Stimulated activated naive CD8-positive, alpha-beta T cell treated with anti-CD3 and anti-CD28 coated beads, Interleukin-15, Interleukin-2, amounts not matched to agents 100 U/mL and 50 U/mL, for 24 hours (primary cell): ENCODE data around the gene ZNF324.
"Not testable (repeated sequence)": the region's sequence is repeated elsewhere in the genome, so short reads cannot be mapped to it uniquely, and the experiment has no call there.

Experiments
- ATAC-seq: fragments of 150-1000 bp; cut with Tn5 transposase; one replicate; pipeline ENCODE4 v1.10.0; 2021
- DNase-seq: peaks from one replicate; pipeline ENCODE4 v3.0.0; 2021

The ZNF324 gene

GRCh38 chr19:58471736-58472135, 4.9 kb downstream of the ZNF324 start:
- ATAC-seq: no peak
- no peak for DNase-seq

- no peak for DNase-seq
- ATAC-seq: no peak
These were observed 6.9 kb downstream of the ZNF324 start for GRCh38 chr19:58473775-58474174.

GRCh38 chr19:58474291-58474996, 7.6 kb downstream of the ZNF324 start:
- ATAC-seq (no peak), DNase-seq (no peak)

DNA sequence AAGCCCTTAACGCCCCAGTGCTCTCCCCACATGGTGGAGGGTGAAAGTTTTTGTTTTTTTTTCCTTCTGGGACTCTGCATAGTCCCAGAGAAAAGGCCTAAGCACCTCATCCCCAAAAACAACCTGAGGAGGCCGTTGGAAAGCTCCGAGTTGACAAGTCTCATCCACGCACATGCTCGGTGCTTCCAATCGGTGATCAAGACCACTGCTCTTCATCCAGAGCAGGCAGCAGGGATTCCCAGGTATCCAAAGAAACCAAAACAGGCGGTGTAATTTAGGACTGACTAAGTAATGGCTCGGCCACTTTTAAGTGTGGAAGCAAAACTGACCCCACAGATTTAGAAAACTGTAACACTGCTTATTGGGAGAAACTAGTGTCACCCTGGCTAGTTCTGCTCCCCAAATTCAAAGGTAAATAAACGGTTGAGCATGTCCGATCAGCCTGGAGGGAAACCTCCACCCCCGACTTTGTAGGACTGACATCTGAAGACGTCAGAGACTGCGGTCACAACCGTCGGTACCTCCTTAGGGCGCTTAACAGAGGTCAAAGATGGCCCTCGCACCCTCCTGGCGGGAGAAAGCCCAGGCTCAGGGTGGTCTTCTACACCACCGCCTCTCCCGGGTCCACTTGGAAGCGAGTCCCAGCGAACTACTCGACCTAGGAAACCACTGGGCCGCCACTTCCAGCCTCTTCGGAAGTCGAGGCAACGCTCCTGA, 8.3 kb downstream of the ZNF324 start:
- DNase-seq (no peak), ATAC-seq (peak; percentile 7)

DNA sequence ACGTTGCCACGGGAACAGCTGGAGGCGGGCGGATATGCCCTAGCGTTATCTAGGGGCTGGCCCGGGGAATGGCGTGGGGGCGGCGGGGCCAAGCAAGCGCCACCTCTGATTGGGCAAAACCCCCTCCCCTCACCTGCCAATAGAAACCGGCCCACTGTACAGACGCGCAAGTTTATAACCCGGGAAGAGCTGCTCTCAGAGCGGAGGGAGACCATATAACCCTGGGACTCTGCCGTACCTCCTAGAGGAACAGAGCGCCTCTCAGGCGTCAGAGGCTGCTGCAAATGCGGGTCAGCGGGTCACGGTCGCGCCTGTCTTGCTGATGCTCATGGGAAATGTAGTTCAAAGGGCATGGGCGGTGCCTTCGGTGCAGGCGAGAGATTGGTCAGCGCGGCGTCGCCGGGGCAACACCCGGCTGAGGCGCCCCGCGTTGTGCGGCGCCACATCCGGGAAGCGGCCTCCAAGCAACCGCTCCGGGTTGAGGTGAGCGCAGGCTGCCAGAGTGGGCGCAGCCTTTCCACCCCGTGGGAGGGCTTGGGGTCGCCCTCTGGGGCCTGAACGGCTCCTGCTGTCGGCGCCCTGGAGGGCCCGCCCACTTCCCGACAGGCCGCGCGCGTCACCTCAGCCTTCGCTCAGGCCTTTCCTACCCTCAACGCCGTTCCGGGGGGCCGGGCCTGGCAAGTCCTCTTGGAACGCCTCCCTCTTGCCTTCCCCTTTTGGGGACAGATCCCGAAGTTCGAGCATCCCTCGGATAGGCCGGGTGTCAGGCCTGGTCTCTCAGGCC, 9.0 kb downstream of the ZNF324 start, which contains the start of gene ZNF446:
ZNF446 (plus strand) TSS at position 639 of the 784 bp plus-strand sequence. CDS start 867 bp downstream, outside the sequence.
- DNase-seq (peak; percentile 95), ATAC-seq (peak; percentile 88)

GRCh38 chr19:58476498-58477015, 9.7 kb downstream of the ZNF324 start:
- ATAC-seq: no peak
- peak; percentile 42 for DNase-seq

DNA sequence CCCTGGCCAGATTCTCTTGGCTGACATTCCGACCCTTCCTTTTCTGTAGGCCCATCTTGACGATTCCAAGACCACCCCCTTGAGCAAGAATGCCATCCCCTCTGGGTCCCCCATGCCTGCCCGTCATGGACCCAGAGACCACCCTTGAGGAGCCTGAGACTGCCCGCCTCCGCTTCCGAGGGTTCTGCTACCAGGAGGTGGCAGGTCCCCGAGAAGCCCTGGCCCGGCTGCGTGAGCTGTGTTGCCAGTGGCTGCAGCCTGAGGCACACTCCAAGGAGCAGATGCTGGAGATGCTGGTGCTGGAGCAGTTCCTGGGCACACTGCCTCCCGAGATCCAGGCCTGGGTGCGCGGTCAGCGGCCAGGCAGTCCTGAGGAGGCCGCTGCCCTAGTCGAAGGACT, 10.2 kb downstream of the ZNF324 start:
- no peak for DNase-seq

GRCh38 chr19:58477871-58478270, 11.0 kb downstream of the ZNF324 start:
- DNase-seq: no peak
- no peak for ATAC-seq

More for the DNA sequence above, 10.2 kb downstream of the ZNF324 start:
- no peak for ATAC-seq

GRCh38 chr19:58479303-58479702, 12.4 kb downstream of the ZNF324 start:
- DNase-seq (no peak), ATAC-seq (no peak)

DNA sequence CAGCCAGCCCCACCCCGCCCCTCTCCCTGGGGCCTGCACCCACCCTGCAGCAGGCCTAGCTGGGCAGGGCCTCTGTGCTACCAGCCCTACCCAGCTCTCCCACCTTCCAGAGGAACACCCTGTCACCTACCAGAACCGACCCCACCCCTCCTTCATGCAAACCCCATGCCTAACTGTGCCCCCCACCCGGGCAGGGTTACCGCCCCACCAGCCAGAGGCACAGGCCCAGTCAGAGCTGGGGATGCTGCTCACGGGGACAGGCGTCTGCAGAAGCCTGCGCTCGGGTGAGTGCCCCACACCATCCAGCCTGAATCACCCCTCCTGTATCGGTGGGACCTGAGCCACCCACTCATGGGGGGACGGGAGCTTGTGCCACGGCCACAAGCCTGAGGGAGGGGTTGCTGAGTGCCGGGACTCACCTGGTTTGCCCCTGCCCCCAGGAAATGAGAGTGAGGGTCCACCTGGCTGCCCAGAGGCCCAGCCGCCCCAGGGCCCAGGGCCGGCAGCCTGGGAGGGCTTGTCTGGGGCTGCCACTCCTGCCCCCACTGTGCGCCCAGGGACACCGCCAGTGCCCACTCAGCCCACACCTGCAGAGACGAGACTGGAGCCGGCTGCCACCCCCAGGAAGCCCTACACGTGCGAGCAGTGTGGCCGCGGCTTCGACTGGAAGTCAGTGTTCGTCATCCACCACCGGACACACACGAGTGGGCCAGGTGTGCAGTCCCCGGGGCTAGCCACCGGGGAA, 13.0 kb downstream of the ZNF324 start:
- DNase-seq: no peak
- no peak for ATAC-seq

- DNase-seq (no peak), ATAC-seq (no peak)
These were observed 13.6 kb downstream of the ZNF324 start for GRCh38 chr19:58480481-58480830.

GRCh38 chr19:58480831-58481230, 14.0 kb downstream of the ZNF324 start:
- ATAC-seq: no peak

GRCh38 chr19:58482372-58482771, 15.5 kb downstream of the ZNF324 start:
- ATAC-seq: no peak
- DNase-seq: no peak

More at GRCh38 chr19:58480831-58481230, 14.0 kb downstream of the ZNF324 start:
- DNase-seq: no peak

DNA sequence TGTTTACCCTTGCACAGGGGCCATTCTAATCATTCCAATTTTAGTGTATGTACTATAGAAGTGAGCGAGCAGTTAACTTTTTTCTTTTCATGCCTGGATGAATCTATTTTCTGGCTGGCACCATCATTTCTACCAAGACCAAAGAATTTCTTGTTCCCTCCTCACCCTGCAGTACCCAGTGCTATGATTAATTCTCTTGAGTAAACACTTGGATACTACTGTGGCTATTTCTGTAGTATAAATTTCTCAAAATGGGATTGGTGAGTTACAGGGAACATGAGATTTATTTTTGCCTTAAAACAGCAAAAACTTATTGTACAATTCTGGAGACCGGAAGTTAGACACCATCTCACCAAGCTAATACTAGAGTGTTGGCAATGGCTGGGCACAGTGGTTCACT, 16.9 kb downstream of the ZNF324 start:
- no peak for ATAC-seq
- no peak for DNase-seq

GRCh38 chr19:58484349-58484748, 17.5 kb downstream of the ZNF324 start:
- not testable (repeated sequence) for DNase-seq

DNA sequence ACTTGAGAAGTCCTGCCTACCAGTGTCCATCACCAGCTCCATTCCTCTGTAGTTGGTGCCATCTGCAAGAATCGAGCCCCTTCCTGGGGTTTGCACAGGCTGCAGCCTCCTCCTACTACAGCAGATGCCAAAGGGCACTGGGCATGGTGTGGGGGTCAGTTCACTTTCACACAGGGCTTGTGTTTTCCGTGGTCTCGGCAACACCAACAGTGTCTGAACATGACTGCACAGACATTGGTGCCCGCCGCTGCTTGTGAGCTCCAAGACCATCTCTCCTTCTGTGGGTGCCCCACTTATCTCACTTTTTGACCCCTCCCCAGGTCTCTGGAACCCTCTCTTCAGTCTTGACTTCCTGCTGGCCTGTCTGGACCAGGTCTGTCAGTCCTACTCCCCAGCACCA, 24.5 kb downstream of the ZNF324 start:
- ATAC-seq: no peak
- no peak for DNase-seq

More at GRCh38 chr19:58484349-58484748, 17.5 kb downstream of the ZNF324 start:
- not testable (repeated sequence) for ATAC-seq

DNA sequence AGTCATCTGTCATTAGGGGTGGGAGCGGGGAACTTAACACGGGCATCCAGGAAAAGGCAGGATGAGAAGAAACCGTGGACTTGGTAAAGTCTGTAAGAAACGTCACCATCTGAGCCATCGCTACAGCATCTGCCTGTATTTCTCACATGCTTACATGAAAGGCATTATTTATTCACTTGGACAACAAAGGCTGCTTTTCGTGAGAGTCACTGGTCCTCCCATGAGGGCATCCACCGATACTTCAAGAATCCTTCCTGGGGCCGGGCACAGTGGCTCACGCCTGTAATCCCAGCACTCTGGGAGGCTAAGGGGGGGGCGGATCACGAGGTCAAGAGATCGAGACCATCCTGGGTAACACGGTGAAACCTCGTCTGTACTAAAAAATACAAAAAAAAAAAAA, 25.4 kb downstream of the ZNF324 start:
- ATAC-seq: no peak

GRCh38 chr19:58497634-58498170, 30.8 kb downstream of the ZNF324 start:
- no peak for DNase-seq
- no peak for ATAC-seq

More for the DNA sequence above, 25.4 kb downstream of the ZNF324 start:
- DNase-seq: no peak

DNA sequence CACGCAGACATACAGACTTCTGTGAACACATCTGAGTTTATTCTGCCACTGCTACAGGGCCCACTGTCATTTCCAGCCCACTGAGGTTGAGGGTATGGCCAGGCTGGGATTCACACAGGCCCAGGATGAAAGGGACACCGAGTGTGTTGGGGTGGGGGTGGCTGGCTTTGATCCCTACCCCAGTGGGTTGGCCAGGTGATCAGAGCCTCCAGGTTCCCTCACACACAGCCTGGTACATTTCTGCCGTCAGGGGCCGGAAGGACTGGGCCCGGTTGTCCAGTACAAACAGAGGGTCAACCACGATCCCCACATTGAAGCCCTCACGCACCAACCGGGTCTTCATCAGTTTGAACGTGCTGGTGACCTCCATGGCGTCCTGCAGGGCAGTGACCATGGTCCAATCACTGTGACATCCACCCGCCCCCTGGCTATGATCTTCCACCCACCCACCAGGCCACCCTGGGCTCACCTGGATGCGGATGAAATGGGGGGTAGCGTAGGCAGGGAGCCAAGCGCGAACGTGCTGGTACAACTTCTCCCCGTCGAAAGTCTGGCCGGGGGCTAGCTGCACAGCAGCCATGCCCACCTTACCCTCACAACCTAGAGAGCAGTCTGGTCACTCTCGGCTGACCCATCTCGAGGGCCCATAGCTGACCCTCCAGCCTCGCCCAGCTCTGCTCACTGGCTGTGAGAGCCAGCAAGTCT, 31.6 kb downstream of the ZNF324 start:
- ATAC-seq (no peak), DNase-seq (no peak)

- ATAC-seq: peak; percentile 99
These were observed 32.4 kb downstream of the ZNF324 start for GRCh38 chr19:58499021-58499927.

More at GRCh38 chr19:58499021-58499927, 32.4 kb downstream of the ZNF324 start:
- DNase-seq: peak; percentile 100
